ENCODE results near the gene MEAF6. TPM values are rescaled to one million over a fixed set of nuclear protein-coding genes. Genes with fewer than 3 reads are reported as not detected.

The MEAF6 gene
- total and polyA plus RNA-seq, 2 donors (not counting 1 experiment from before 2014, with no cell fraction given), result 49.4 to 56.0 TPM

- H3K4me3 ChIP-seq (replicated peaks in 1 of 4; ENCODE audit: control extremely low read depth in 1 of 4, insufficient read depth in 1 of 4, low read depth in 3 of 4, low read length in 4 of 4), result no peak overlapping the region
- no peak overlapping the region for H3K4me2 ChIP-seq (ENCODE audit: extremely low read depth, insufficient read depth, low read length)
- TF ChIP-seq EZH2 (IDR thresholded peaks at IDR 0.05; ENCODE audit: low read length, missing control alignments), result no peak
- no peak for TF ChIP-seq CTCF (conservative IDR thresholded peaks at IDR 0.05 in 1 of 2, IDR thresholded peaks at IDR 0.05 in 1 of 2; ENCODE audit: low read depth in 1 of 2, low read length in 2 of 2)
- H3K4me1 ChIP-seq (ENCODE audit: control insufficient read depth, extremely low read depth, insufficient read depth, low read length), result no peaks in the 10 kb centered on the region
- no peaks in the 10 kb centered on the region for H3K79me2 ChIP-seq (ENCODE audit: control insufficient read depth, insufficient read depth, low read length)
- no peak overlapping the region for H2AFZ ChIP-seq (ENCODE audit: low read length)
- H3K27ac ChIP-seq (ENCODE audit: insufficient read depth, low read length), result no peak overlapping the region
- DNase-seq (ENCODE audit: low read depth in 2 of 2), result no peak
- H3K36me3 ChIP-seq (ENCODE audit: control insufficient read depth, insufficient read depth, low read length), result no peaks in the 10 kb centered on the region
- no peaks in the 10 kb centered on the region for H4K20me1 ChIP-seq (ENCODE audit: control insufficient read depth, extremely low read depth, insufficient read depth, low read length)
- no peak overlapping the region for H3K9ac ChIP-seq (ENCODE audit: insufficient read depth, low read length)
- H3K9me3 ChIP-seq (ENCODE audit: control insufficient read depth, insufficient read depth, low read depth, low read length), result no peaks in the 10 kb centered on the region
- peaks cover 10% of the 10 kb centered on the region for H3K27me3 ChIP-seq (ENCODE audit: control insufficient read depth, insufficient read depth, low read length)
Observed at GRCh38 chr1:37449936-37450335, 64.6 kb downstream of the MEAF6 start.

- Histone ChIP-seq H2AFZ (ENCODE audit: low read length) (no peak overlapping the region), H3K27me3 (ENCODE audit: control insufficient read depth, insufficient read depth, low read length) (peaks cover 10% of the 10 kb centered on the region), H3K4me3 (replicated peaks in 1 of 4; ENCODE audit: control extremely low read depth in 1 of 4, insufficient read depth in 1 of 4, low read depth in 3 of 4, low read length in 4 of 4) (no peak overlapping the region), H3K36me3 (ENCODE audit: control insufficient read depth, insufficient read depth, low read length) (no peaks in the 10 kb centered on the region), H3K9ac (ENCODE audit: insufficient read depth, low read length) (no peak overlapping the region), H4K20me1 (ENCODE audit: control insufficient read depth, extremely low read depth, insufficient read depth, low read length) (no peaks in the 10 kb centered on the region), H3K4me1 (ENCODE audit: control insufficient read depth, extremely low read depth, insufficient read depth, low read length) (no peaks in the 10 kb centered on the region), H3K27ac (ENCODE audit: insufficient read depth, low read length) (no peak overlapping the region), H3K79me2 (ENCODE audit: control insufficient read depth, insufficient read depth, low read length) (no peaks in the 10 kb centered on the region), H3K9me3 (ENCODE audit: control insufficient read depth, insufficient read depth, low read depth, low read length) (no peaks in the 10 kb centered on the region), H3K4me2 (ENCODE audit: extremely low read depth, insufficient read depth, low read length) (no peak overlapping the region)
- no peak for TF ChIP-seq EZH2 (IDR thresholded peaks at IDR 0.05; ENCODE audit: low read length, missing control alignments)
- no peak for TF ChIP-seq CTCF (conservative IDR thresholded peaks at IDR 0.05 in 1 of 2, IDR thresholded peaks at IDR 0.05 in 1 of 2; ENCODE audit: low read depth in 1 of 2, low read length in 2 of 2)
- no peak for DNase-seq (ENCODE audit: low read depth in 2 of 2)
Observed at GRCh38 chr1:37448691-37449417, 65.7 kb downstream of the MEAF6 start.

- Histone ChIP-seq H3K27me3 (ENCODE audit: control insufficient read depth, insufficient read depth, low read length) (peaks cover 11% of the 10 kb centered on the region), H3K9ac (ENCODE audit: insufficient read depth, low read length) (no peak overlapping the region), H3K4me3 (replicated peaks in 1 of 4; ENCODE audit: control extremely low read depth in 1 of 4, insufficient read depth in 1 of 4, low read depth in 3 of 4, low read length in 4 of 4) (no peak overlapping the region), H3K4me1 (ENCODE audit: control insufficient read depth, extremely low read depth, insufficient read depth, low read length) (no peaks in the 10 kb centered on the region), H3K9me3 (ENCODE audit: control insufficient read depth, insufficient read depth, low read depth, low read length) (no peaks in the 10 kb centered on the region), H3K4me2 (ENCODE audit: extremely low read depth, insufficient read depth, low read length) (no peak overlapping the region), H3K79me2 (ENCODE audit: control insufficient read depth, insufficient read depth, low read length) (no peaks in the 10 kb centered on the region), H4K20me1 (ENCODE audit: control insufficient read depth, extremely low read depth, insufficient read depth, low read length) (no peaks in the 10 kb centered on the region), H3K36me3 (ENCODE audit: control insufficient read depth, insufficient read depth, low read length) (no peaks in the 10 kb centered on the region), H2AFZ (ENCODE audit: low read length) (no peak overlapping the region), H3K27ac (ENCODE audit: insufficient read depth, low read length) (no peak overlapping the region)
- TF ChIP-seq EZH2 (IDR thresholded peaks at IDR 0.05; ENCODE audit: low read length, missing control alignments) (no peak), CTCF (conservative IDR thresholded peaks at IDR 0.05 in 1 of 2, IDR thresholded peaks at IDR 0.05 in 1 of 2; ENCODE audit: low read depth in 1 of 2, low read length in 2 of 2) (no peak)
- DNase-seq (ENCODE audit: low read depth in 2 of 2), result no peak
Observed at GRCh38 chr1:37448185-37448584, 66.4 kb downstream of the MEAF6 start.

Data from fibroblast of lung (primary cell).